ENCODE results near the gene AGO3. TPM values are rescaled to one million over a fixed set of nuclear protein-coding genes. Genes with fewer than 3 reads are reported as not detected.

AGO3 gene
- total RNA-seq, 1 donor from 2014 or later = 26.1 TPM

- DNase-seq (ENCODE audit: low read depth) = no peak
These were observed 165.9 kb downstream of the AGO3 start for GRCh38 chr1:36096500-36097432.

- no peak for DNase-seq (ENCODE audit: low read depth)
These were observed 167.0 kb downstream of the AGO3 start for GRCh38 chr1:36097693-36098585.

- no peak for DNase-seq (ENCODE audit: low read depth)
These were observed 167.9 kb downstream of the AGO3 start for GRCh38 chr1:36098650-36099365.

GRCh38 chr1:36099681-36100341 is 168.9 kb downstream of the AGO3 start:
- DNase-seq (ENCODE audit: low read depth) = peak; percentile 38

GRCh38 chr1:36100376-36100775 is 169.5 kb downstream of the AGO3 start:
- no peak for DNase-seq (ENCODE audit: low read depth)

GRCh38 chr1:36101546-36101945 is 170.6 kb downstream of the AGO3 start:
- DNase-seq (ENCODE audit: low read depth) = no peak

- DNase-seq (ENCODE audit: low read depth) = no peak
These were observed 175.4 kb downstream of the AGO3 start for GRCh38 chr1:36106269-36106668.

- no peak for DNase-seq (ENCODE audit: low read depth)
These were observed 176.5 kb downstream of the AGO3 start for GRCh38 chr1:36107394-36107793.

- DNase-seq (ENCODE audit: low read depth) = no peak
These were observed 177.4 kb downstream of the AGO3 start for GRCh38 chr1:36108314-36108713.

- peak; percentile 67 for DNase-seq (ENCODE audit: low read depth)
These were observed 178.3 kb downstream of the AGO3 start for GRCh38 chr1:36109041-36109679.

GRCh38 chr1:36111151-36111550 is 180.2 kb downstream of the AGO3 start:
- no peak for DNase-seq (ENCODE audit: low read depth)

GRCh38 chr1:36112823-36113222 is 181.9 kb downstream of the AGO3 start:
- no peak for DNase-seq (ENCODE audit: low read depth)

- DNase-seq (ENCODE audit: low read depth) = no peak
These were observed 183.5 kb downstream of the AGO3 start for GRCh38 chr1:36114371-36114770.

- DNase-seq (ENCODE audit: low read depth) = no peak
These were observed 184.3 kb downstream of the AGO3 start for GRCh38 chr1:36115200-36115669.

GRCh38 chr1:36115931-36116330 is 185.0 kb downstream of the AGO3 start:
- no peak for DNase-seq (ENCODE audit: low read depth)

GRCh38 chr1:36116901-36117300 is 186.0 kb downstream of the AGO3 start:
- DNase-seq (ENCODE audit: low read depth) = no peak

GRCh38 chr1:36118447-36119204 is 187.7 kb downstream of the AGO3 start:
- no peak for DNase-seq (ENCODE audit: low read depth)

- no peak for DNase-seq (ENCODE audit: low read depth)
These were observed 188.6 kb downstream of the AGO3 start for GRCh38 chr1:36119456-36119855.
